Mesenteric fat pad (tissue), 1 donor: Measurements from ENCODE around the gene MCOLN2. TPM values are rescaled to one million over a fixed set of nuclear protein-coding genes. Genes with fewer than 3 reads are reported as not detected.
"Not testable (repeated sequence)": the region's sequence is repeated elsewhere in the genome, so short reads cannot be mapped to it uniquely, and the experiment has no call there.

Experiments used
- DNase-seq: peaks from one replicate; pipeline ENCODE4 v3.0.0-alpha.2; 2020; ENCODE audit warnings: low spot score
- long read RNA-seq: library from polyadenylated mRNA; unstranded; transcript quantifications from one replicate; pipeline ENCODE4 v2.0.0, GENCODE V29; 2020
- total RNA-seq: library from RNA; stranded (reverse); fragmentation: NEBNext Ultra II Directional; extraction: Animal tissue kit (Norgen Biotek cat#: 25700); gene quantifications from one replicate; pipeline ENCODE4 v1.2.1, GENCODE V29; 2021
- donor health status: DM: yes; HTN: yes; CAD: no.

Gene MCOLN2
- total RNA-seq = 0.29 TPM
- long read RNA-seq = 0 reads

DNA sequence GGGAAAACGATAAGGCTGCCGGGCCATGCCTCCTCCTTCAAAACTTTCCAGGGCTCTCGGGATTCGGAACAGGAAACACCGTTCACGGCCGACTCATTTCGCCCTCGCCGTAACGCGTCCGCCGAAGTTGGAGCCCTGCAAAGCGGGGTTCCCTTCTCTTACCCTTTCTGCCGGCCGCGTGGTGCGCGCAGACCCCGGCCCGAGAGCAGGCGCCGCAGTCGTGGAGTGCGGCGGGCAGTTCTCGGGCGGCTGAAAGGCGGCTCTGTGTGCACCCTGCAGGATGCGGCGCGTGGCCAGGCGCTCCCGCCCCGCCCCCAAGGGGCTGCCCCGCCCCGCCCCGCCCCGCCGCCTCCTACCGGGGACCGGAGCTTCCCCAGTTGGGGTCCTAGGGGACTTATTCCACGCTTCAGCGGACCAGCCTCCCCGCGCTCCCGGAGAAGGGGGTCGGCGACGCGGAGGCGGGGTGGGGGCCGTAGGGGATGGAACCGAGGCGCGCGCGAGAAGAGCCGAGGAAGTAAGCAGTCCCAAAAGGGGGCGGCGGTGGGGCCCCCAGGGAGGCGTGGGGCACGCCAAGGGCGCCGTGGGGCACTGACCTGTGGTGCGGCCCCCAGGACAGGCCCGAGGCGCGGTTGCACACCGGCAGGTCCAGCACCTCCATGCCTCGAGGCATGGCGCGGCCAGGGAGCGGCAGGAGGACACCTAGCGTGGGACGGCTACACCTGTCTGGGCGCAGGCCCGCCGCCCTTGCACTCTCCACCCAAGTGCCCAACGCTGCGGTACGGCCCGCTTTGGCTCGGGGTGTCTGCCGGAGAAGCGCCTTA lies at the start of gene MCOLN2:
Gene MCOLN2, minus strand, starts transcription at position 268 of the 821 bp plus-strand sequence. Its CDS starts 241 bp downstream, at position 27.
- DNase-seq = no peak

DNA sequence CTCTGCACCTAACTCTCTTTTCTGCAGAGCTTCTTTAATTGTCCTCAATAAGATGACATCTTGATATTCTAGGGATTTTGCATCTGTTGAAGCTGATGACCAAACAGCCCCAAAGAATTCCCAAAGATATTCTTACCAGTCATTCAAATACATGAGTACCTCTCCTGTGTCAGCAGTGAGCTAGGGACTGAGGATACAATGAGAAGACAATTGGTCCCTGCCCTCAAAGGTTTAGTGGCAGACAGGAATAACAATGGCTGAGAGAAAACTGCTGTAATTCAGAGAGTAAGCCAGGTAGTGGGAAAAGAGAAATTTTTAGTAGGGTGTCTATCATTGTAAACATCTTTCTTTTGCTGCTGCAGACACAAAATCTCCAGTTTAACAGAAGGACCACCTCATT lies 45.5 kb upstream of the MCOLN2 start:
- DNase-seq = no peak

DNA sequence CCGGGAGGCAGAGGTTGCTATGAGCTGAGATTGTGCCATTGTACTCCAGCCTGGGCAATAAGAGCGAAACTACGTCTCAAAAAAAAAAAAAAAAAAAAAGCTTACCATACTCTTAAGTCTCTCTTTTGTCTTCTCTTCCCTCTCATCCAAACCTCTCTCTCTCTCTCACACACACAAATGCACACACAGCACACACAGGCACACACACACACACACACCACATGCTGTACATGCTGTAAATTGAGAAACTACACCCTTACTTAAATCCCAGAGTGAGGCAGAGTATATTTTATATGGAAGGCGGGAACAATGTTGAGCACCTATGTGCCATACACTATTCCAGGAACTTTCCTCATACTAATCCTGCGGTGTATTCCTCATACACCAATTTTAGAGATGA lies 44.9 kb upstream of the MCOLN2 start:
- DNase-seq = no peak

DNA sequence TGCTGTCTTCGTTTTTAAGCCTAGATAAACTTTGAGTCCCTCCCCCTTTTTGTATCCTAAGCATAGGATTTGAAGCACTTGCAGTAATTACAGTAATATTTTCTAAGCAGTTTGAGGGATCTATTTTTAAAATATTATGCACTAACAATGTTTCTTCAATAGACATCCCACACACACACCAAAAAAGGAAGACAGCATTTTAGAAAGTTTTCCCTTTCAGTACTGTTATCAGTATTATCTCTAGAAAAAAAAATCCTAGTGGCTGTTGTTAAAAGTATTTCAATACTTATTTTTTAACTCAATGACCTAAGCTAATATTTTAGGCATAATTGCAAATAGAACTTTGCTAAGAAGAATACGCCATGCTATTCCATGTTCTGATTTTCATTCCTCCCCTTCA lies 36.3 kb upstream of the MCOLN2 start:
- DNase-seq = no peak

DNA sequence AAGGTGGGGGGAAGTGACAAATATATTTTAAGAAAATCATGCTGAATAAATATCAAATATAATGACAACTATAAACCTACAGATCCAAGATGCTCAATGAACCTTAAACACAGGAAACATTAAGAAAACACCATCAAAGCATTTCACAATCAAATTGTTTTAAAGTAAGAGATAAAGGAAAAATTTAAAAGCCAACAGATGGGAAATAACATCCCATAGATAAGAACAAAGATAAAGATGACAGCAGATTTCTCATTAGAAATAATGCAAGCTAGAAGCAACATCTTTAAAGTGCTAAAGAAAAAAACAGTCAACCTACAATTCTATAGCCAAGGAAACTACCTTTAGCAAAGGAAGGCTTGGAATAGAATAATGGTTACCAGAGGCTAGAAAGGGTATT lies 33.6 kb upstream of the MCOLN2 start:
- no peak for DNase-seq

DNA sequence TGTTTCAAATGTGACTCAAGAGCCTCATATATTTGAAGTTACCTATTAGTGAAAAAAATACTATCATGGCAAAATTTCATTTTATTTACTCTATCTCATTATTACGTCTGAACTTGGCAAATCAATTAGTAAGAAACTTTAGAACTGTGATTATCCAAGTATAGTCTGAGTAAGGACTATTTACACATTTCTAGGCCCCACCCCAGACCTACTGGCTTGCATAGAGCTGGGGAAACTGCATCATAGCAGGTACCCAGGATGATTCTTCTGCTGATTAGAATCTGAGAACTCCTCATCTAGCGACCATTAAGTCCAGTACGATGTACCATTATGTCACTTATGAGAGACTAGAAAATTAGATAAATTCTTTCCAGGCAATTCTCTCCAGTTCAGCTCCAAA lies 31.2 kb upstream of the MCOLN2 start:
- no peak for DNase-seq

DNA sequence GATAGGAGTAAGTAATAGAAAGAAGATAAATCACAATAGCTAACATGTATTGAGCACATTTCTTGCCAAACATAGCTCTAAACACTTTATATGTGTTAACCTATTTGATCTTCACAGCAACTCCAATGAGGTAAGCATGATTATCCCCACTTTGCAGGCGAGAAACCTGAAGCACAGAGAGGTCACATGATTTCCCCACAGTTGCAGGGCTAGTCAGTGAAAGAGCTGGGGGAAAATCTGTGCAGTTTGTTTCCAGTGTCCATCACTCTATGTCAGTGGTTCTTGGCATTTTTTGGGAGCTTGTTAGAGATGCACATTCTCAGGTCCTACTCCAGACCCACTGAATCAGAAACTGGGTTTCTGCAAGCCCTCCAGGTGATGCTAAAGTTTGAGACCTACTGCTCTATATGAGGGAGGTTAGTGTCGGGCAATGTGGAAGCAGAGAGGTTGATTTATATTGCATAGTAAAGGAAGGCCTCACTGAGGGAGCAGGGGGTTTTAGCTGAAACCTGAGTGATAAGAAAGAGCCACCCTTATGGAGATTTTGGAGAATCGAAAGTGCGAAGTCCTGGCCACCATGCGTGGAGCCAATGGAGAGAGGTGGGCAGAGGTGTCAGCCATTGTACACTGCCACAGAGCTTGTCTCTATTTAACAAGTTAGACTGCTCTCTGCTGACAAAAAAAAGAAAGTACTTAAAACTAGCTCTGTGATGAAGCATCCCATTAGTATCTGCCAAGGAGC lies 30.5 kb upstream of the MCOLN2 start:
- DNase-seq = no peak

DNA sequence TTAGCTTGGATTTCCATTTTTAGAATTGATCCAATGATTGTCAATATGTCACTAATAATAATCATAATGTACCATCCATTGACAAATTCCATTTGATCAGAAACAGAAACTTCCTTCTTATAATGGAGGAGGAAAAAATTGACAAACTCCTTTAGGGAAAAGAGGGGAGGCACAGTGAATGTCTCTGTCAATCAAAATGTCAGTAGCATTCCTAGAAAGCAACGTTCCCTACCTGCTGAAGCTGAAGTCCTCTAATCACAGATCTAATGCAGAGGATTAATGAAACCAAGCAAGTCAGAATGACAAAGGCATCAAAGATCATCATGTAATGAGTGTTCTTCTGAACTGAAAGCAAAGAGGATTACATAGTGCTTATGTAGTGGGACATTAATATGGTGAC lies 29.0 kb upstream of the MCOLN2 start:
- DNase-seq = no peak

DNA sequence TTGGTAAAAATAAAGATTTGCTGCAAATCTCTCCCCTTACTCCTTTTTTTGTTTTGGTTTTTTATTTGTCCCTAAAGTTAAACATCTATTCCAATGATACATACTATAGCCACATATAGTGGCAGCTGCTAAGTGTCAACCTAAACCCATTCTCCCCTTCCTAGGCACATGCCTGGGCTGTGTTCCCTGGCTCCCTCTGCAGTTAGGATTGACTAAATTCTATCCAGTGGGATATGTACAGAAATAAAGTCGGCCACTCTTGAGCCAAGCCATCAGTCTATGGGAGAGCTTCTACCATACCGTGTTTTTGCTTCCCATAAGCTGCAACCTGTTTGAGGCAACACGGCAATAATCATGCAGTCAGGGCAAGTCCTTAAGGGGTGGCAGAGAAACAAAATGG lies 27.8 kb upstream of the MCOLN2 start:
- DNase-seq = no peak

DNA sequence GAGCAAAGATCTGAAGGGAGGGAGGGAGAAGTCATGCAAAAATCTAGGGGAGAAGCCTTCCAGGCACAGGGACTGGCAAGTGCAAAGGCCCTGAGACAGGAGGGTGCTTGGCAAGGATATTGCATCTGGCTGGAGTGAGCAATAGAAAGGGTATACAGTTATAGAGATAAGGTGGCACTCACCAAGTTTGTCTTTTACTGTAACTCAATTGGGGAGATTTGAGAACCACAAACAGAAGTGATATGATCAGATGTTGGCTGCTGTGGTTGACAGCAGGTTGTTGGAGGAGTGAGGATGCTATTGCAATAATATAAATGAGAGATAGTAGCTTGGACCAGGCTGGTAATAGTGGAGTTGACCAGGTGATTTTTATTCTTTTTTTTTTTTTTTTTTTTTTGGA lies 25.8 kb upstream of the MCOLN2 start:
- no peak for DNase-seq

DNA sequence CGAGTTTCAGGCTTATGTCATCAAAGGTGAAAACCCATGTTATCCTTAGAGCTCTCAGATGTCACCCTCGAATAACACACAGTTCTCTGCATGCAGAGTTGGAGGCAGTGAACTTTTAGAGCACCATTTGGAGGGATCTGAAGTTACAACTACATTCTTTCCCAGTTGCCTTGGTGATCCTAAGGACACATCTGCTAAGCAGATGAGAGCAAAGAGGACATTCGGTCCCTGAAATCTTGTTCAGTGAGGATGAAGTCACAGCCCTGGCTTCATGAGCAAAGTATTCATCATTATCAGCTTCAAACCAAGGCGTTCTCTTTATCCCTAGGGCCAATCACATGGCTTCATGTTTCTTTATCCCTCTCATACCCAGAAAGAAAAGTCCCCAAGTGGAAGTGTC lies 23.1 kb upstream of the MCOLN2 start:
- DNase-seq = no peak

DNA sequence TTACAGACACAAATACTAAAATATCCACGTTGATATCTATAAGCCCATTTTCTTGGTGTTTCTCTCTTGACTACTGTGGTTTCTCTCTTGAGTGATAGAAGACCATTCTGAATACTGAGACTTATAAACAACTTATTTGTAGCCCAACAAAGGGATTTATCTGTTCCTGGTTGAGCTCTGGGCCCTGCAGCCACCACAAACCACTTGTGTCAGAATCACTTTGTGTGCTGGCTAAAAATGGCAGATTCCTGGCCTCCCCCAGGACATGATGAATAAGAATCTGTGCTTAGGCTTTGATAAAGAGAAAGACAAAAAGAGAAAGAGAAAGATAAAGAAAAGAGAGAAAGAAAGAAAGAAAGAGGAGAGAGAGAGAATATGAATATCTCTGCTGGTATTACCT lies 18.9 kb upstream of the MCOLN2 start:
- DNase-seq = no peak

DNA sequence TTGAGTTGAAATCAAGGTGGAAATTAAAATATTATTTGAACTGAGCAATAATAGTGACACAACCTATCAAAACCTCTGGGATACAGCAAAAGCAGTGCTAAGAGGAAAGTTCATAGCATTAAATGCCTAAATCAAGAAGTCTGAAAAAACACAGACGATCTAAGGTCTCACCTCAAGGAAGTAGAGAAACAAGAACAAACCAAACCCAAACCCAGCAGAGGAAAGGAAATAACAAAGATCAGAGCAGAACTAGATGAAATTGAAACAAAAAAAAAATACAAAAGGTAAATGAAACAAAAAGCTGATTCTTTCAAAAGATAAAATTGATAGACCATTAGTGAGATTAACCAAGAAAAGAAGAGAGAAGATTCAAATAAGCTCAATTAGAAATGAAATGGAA lies 8.7 kb upstream of the MCOLN2 start:
- DNase-seq = not testable (repeated sequence)

DNA sequence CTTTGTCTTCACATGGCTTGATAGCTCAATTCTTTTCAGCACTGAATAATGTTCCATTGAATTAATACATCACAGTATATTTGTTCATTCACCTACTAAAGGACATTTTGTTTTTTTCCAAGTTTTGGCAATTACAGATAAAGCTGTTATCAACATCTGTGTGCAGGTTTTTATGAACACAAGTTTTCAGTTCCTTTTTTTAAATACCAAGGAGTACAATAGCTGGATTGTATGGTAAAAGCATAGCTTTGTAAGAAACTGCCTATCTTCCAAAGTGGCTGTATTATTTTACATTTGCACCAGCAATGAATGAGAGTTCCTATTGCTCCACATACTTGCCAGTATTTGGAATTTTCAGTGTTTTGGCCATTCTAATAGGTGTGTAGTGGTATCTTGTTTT lies 4.8 kb upstream of the MCOLN2 start:
- no peak for DNase-seq

DNA sequence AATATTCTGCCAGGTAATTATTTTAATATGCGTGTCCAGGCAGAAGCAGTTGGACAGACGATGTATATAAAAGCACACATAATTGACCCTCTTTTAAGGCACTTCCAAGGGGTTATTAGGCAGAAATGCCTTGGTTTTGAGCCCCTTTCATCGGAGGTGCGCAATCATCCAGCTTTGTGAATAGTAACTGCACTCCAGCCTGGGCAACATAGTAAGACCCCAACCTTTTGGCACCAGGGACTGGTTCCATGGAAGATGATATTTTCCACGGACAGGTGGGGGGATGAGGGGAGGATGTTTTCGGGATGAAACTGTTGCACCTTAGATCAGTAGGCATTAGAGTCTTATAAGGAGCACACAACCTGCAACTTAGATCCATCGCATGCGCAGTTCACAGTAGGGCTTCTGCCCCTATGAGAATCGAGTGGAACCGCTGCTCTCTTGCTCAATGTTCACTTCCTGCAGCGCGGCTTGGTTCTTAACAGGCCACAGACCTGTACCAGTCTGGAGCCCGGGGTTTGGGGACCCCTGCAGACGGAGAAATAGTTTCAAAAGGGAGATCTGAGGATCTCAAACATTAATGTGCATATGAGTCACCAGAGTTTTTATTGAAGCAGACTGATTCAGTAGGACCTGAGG lies 1.8 kb upstream of the MCOLN2 start:
- DNase-seq = no peak

DNA sequence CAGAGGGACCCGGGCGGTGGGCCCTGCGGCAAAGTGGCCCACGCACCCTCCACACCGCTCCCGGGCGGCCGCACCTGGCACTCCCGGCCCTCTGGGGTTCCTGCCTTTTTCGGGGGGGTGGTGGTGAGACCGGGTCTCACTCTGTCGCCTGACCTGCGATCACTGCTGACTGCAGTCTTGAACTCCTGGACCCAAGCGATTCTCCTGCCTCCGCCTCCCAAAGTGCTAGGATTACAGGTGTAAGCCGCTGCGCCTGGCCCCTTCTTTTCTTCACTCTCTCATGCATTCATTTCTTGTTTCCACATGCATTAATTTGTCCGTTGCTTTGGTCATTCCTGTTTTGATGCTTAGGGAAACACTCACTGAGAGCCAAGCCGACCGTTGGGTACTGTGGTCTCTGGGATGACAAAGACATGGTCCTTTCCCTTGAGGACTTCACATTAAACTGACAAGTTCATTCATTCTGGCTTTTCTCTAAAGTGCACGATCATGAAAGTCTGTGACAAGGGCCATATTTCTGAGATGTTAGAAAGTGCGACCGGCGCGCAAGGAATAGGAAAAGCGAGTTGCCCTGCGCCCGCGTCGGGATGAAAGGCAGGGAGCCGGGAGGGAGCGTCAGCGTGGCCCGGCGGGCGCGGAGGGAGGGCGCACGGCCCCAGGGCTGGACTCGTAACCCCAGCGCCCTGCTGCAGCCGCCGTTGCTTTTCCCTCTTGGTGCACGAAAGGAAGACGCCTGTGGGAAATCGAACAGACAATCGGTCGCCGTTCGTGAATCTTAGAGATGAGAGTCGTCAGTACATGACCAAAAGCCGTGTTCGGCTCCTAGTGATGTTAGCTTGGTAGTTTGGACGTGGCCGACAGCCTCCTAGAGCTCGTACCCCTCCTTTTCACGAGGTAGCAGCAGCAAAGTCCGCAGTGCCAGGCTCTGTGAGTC lies 1.0 kb upstream of the MCOLN2 start:
- DNase-seq = no peak

DNA sequence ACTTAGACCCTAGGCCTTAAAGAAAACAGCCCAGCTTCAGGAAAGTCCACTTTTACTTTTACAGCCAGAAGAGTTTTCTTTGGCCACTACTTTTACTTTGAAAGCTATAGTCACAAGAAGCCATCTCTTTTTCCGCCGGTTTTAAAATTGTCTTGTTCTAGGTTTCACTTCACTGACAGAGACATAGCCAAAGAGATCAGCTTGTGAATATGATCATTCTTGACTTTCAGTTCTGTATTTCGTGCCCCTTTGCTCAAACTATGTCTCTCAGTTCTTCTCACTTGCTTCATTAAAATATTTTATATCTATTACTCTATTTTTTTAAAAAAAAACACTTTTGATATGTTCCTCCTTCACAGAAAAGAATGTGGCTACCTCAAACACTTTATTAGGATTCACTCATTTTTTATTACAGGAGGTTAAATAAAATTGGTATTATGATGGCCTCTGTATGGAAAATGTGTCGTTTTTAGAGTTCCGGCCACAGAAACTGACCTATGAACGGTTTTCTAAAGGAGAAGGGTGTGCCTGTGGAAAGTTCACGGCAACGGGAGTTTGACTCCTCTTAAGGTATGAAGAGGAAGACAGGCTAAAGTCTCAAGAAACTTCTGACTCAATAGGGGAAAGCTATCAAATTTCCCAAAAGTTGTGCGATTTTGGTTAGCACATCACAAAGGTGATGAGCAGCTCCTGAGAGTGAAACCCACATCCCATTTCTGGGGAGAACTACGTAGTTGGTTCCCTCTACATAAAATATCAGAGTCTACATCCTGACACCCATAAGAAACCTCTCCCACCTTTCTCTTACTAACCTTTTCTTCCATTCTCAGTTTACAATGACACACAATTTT lies 1.2 kb downstream of the MCOLN2 start:
- DNase-seq = no peak

DNA sequence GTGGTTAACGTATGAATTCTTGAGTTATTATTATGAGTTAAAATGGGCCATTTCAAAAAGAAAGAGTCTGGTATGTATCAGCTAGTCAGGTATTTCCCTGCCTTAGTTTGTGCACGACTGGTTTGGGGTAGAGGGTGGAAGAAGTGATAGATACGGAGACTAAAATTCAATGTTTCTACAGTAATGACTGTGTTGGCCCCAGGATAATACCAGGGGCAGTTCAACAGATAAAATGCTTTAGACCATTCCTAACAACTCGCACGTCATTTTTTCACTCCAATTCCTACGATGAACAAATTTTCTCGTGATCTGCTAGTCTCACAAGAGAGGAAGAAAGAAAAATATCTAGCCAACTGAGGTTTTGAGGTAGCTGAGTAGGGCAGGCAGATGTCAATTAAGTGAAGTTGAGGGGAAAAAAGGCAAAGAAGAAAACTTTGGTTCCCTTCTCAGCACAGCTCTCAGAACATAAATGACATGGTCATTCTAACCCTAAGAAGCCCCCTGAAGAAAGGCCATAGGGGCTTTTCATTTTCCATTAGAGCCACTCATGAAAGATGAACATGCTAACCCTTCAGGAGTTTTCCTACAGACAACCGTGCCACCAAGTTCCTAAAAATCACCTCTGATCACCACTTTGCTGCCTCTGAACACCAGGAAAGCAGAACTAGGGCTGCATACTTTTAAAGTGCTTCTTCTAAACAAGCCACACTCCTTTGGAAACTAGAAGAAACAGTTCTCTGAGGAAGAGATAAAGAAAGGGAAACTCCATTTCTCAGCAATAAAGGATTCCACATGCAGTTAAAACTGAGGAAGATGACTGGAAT lies 5.6 kb downstream of the MCOLN2 start:
- no peak for DNase-seq

DNA sequence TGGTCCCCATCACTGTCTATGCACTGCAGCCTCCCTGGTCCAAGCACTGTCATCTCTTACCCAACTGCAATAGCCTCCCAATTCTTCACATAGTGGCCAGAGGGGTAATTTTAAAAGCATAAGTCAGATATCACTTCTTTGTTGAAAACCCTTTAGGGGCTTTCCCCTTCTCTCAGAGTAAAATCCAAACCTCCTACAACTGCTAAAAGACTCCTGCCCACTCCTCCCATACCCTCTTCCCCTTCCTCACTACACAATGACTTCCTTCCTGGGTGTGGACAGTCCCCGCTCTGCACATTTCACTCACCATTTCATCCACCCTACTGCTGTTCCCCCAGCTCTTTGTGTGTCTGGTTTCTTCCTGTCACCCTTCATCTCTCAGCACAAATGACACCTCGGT lies 8.3 kb downstream of the MCOLN2 start:
- DNase-seq = no peak
